H9 (cell line): Measurements from ENCODE around the gene TFCP2. TPM values are rescaled to one million over a fixed set of nuclear protein-coding genes. Genes with fewer than 3 reads are reported as not detected.

Experiments
- DNase-seq: peaks from one replicate; pipeline ENCODE4 v3.0.0-alpha.2; 2017
- H2AFZ ChIP-seq: one replicate; pipeline ENCODE4 v1.6.1; 2013; ENCODE audit warnings: mild to moderate bottlenecking, low read length, control low read depth, moderate library complexity
- H2AK5ac ChIP-seq: 2 replicates; pipeline ENCODE4 v1.6.1; 2013; ENCODE audit warnings: low read length, control low read depth, mixed read lengths; ENCODE audit not compliant: insufficient read length
- H2BK120ac ChIP-seq: one replicate; pipeline ENCODE4 v1.6.1; 2013; ENCODE audit warnings: low read depth, mild to moderate bottlenecking, low read length, control low read depth, inconsistent platforms; ENCODE audit not compliant: poor library complexity, severe bottlenecking
- H2BK12ac ChIP-seq: 2 replicates; pipeline ENCODE4 v1.6.1; 2013; ENCODE audit warnings: low read length, control low read depth, mixed read lengths, low read depth; ENCODE audit not compliant: insufficient read length
- H2BK15ac ChIP-seq: 2 replicates; pipeline ENCODE4 v1.6.1; 2013; ENCODE audit warnings: low read depth, low read length, control low read depth
- H2BK20ac ChIP-seq: one replicate; pipeline ENCODE4 v1.6.1; 2013; ENCODE audit warnings: low read depth, mild to moderate bottlenecking, low read length, control low read depth, inconsistent platforms; ENCODE audit not compliant: poor library complexity, severe bottlenecking
- H2BK5ac ChIP-seq: 2 replicates; pipeline ENCODE4 v1.6.1; 2013; ENCODE audit warnings: low read length, control low read depth, mixed read lengths; ENCODE audit not compliant: insufficient read length
- H3K14ac ChIP-seq: 2 replicates; pipeline ENCODE4 v1.6.1; 2013; ENCODE audit warnings: low read length, control low read depth; ENCODE audit not compliant: insufficient read depth
- H3K18ac ChIP-seq: 2 replicates; pipeline ENCODE4 v1.6.1; 2013; ENCODE audit warnings: low read depth, mild to moderate bottlenecking, mixed read lengths, low read length, control low read depth; ENCODE audit not compliant: insufficient read length
- H3K23ac ChIP-seq: 2 replicates; pipeline ENCODE4 v1.6.1; 2013; ENCODE audit warnings: low read length, control low read depth, mixed read lengths, low read depth; ENCODE audit not compliant: insufficient read length
- H3K23me2 ChIP-seq: 2 replicates; pipeline ENCODE4 v1.6.1; 2013; ENCODE audit warnings: low read depth, mild to moderate bottlenecking, mixed read lengths, low read length, control low read depth; ENCODE audit not compliant: insufficient read length, poor library complexity, severe bottlenecking
- H3K27ac ChIP-seq: 2 replicates; pipeline ENCODE4 v1.5.1; 2013; ENCODE audit warnings: low read length, control low read depth, mixed read lengths, low read depth; ENCODE audit not compliant: insufficient read length
- H3K27me3 ChIP-seq: 2 replicates; pipeline ENCODE4 v1.6.1; 2013; ENCODE audit warnings: low read length, control low read depth, inconsistent platforms; ENCODE audit not compliant: insufficient read depth
- H3K4ac ChIP-seq: 2 replicates; pipeline ENCODE4 v1.6.1; 2013; ENCODE audit warnings: low read depth, mild to moderate bottlenecking, control low read depth, inconsistent platforms, low read length, moderate library complexity
- H3K4me1 ChIP-seq: 2 replicates; pipeline ENCODE4 v1.6.1; 2013; ENCODE audit warnings: low read length, control low read depth, inconsistent platforms; ENCODE audit not compliant: insufficient read depth
- H3K4me2 ChIP-seq: 2 replicates; pipeline ENCODE4 v1.6.1; 2013; ENCODE audit warnings: low read length, control low read depth, mixed read lengths; ENCODE audit not compliant: insufficient read length, insufficient read depth
- H3K56ac ChIP-seq: 2 replicates; pipeline ENCODE4 v1.6.1; 2013; ENCODE audit warnings: low read depth, mild to moderate bottlenecking, mixed read lengths, low read length, control low read depth; ENCODE audit not compliant: insufficient read length
- H3K79me1 ChIP-seq: 2 replicates; pipeline ENCODE4 v1.6.1; 2013; ENCODE audit warnings: low read depth, mild to moderate bottlenecking, moderate library complexity, low read length, control low read depth, inconsistent platforms; ENCODE audit not compliant: insufficient read depth, poor library complexity, severe bottlenecking
- H3K79me2 ChIP-seq: 2 replicates; pipeline ENCODE4 v1.6.1; 2013; ENCODE audit warnings: low read length, control low read depth, inconsistent platforms; ENCODE audit not compliant: insufficient read depth
- H3K9ac ChIP-seq: 2 replicates; pipeline ENCODE4 v1.6.1; 2013; ENCODE audit warnings: low read length, control low read depth, mixed read lengths; ENCODE audit not compliant: insufficient read length; ENCODE audit errors: extremely low read depth
- H3K9me3 ChIP-seq: one replicate; pipeline ENCODE4 v1.6.1; 2013; ENCODE audit warnings: low read depth, low read length, inconsistent platforms; ENCODE audit not compliant: control insufficient read depth
- H3T11ph ChIP-seq: one replicate; pipeline ENCODE4 v1.6.1; 2013; ENCODE audit warnings: mild to moderate bottlenecking, low read length, control low read depth, inconsistent platforms
- H4K20me1 ChIP-seq: one replicate; pipeline ENCODE4 v1.6.1; 2013; ENCODE audit not compliant: control insufficient read depth, insufficient read length, insufficient read depth
- H4K5ac ChIP-seq: 2 replicates; pipeline ENCODE4 v1.6.1; 2013; ENCODE audit warnings: low read depth, mild to moderate bottlenecking, mixed read lengths, low read length, control low read depth; ENCODE audit not compliant: insufficient read length
- H4K8ac ChIP-seq: replicated peaks from 2 replicates; pipeline ENCODE4 v1.6.1; 2013; ENCODE audit warnings: low read length, control low read depth, mixed read lengths, low read depth; ENCODE audit not compliant: insufficient read length
- H4K91ac ChIP-seq: 2 replicates; pipeline ENCODE4 v1.6.1; 2013; ENCODE audit warnings: low read depth, mild to moderate bottlenecking, moderate library complexity, mixed read lengths, low read length, control low read depth; ENCODE audit not compliant: insufficient read length
- H3K27ac Mint-ChIP-seq, 3 experiments: 2 replicates in 2 of 3; 3 replicates in 1 of 3; pipeline ENCODE4 v1.8.0; 2020 to 2021; ENCODE audit warnings: mixed read lengths in 3 of 3, mild to moderate bottlenecking in 1 of 3, moderate library complexity in 1 of 3
- H3K27me3 Mint-ChIP-seq: 2 replicates; pipeline ENCODE4 v1.8.0; 2021; ENCODE audit warnings: low read depth, mild to moderate bottlenecking, moderate library complexity, mixed read lengths
- H3K36me3 Mint-ChIP-seq, 3 experiments: 2 replicates in 2 of 3; 3 replicates in 1 of 3; pipeline ENCODE4 v1.8.0; 2020 to 2021; ENCODE audit warnings: low read depth in 3 of 3, mixed read lengths in 3 of 3; ENCODE audit not compliant: insufficient read depth in 1 of 3
- H3K4me1 Mint-ChIP-seq, 2 experiments: 2 replicates each; pipeline ENCODE4 v1.8.0; 2020; ENCODE audit warnings: mixed read lengths in 2 of 2
- H3K4me3 Mint-ChIP-seq, 2 experiments: 2 replicates in 1 of 2; 3 replicates in 1 of 2; pipeline ENCODE4 v1.8.0; 2020 to 2021; ENCODE audit warnings: mild to moderate bottlenecking in 2 of 2, mixed read lengths in 2 of 2, moderate library complexity in 1 of 2
- H3K9me3 Mint-ChIP-seq, 2 experiments: 2 replicates in 1 of 2; 3 replicates in 1 of 2; pipeline ENCODE4 v1.8.0; 2020; ENCODE audit warnings: mild to moderate bottlenecking in 2 of 2, mixed read lengths in 2 of 2, moderate library complexity in 1 of 2
- CTCF ChIP-seq: fragments of 200-600 bp; sonication (generic); conservative IDR thresholded peaks from 3 replicates; pipeline ENCODE4 v1.8.0; 2021; ENCODE audit warnings: antibody characterized with exemption, mild to moderate bottlenecking
- WGBS: extraction: QIAGEN DNeasy Blood & Tissue Kit; methylation state at CpG from one replicate; pipeline ENCODE4 v1.1.7; 2013; ENCODE audit warnings: missing lambda C conversion rate, low lambda C conversion rate, mixed read lengths; ENCODE audit not compliant: insufficient read length; ENCODE audit errors: extremely low coverage; 5-methylcytosine and 5-hydroxymethylcytosine counted together
- total RNA-seq: library from RNA; stranded (reverse); gene quantifications from 2 replicates; pipeline ENCODE4 v1.2.1, GENCODE V29; 2021

Gene TFCP2
- total RNA-seq, 1 experiment from 2014 or later, result 27.1 TPM

- Histone ChIP-seq H3K27ac (no peak overlapping the region), H3K23ac (no peak overlapping the region), H3K79me2 (no peaks in the 10 kb centered on the region; the same call in 1 of the 2 replicates), H3K79me1 (peaks cover 2% of the 10 kb centered on the region), H3K9me3 (no peaks in the 10 kb centered on the region), H4K5ac (no peak overlapping the region), H2BK12ac (no peak overlapping the region), H3K27me3 (no peaks in the 10 kb centered on the region), H2AK5ac (no peak overlapping the region), H4K8ac (no peak overlapping the region), H3K14ac (no peak overlapping the region), H3K4me1 (no peaks in the 10 kb centered on the region), H3K4ac (no peak overlapping the region), H2AFZ (no peak overlapping the region), H2BK120ac (no peak overlapping the region), H4K91ac (no peak overlapping the region), H3K4me2 (no peak overlapping the region), H2BK20ac (no peak overlapping the region), H3K18ac (no peak overlapping the region), H4K20me1 (no peaks in the 10 kb centered on the region), H2BK15ac (no peak overlapping the region), H2BK5ac (no peak overlapping the region), H3K23me2 (no peaks in the 10 kb centered on the region), H3K56ac (no peak overlapping the region), H3T11ph (no peak overlapping the region), H3K9ac (no peak overlapping the region)
- DNase-seq, result no peak
- peak overlapping the region; percentile 44 to 84 (median 57); a peak in 3 of 7 replicates for H3K27ac Mint-ChIP-seq
- no CpG with 5 or more reads among the region's 5 CpGs for WGBS
- H3K4me3 Mint-ChIP-seq, result no peak overlapping the region
- no peak for TF ChIP-seq CTCF
- H3K36me3 Mint-ChIP-seq, result peaks cover 0 to 3% (median 2%) of the 10 kb centered on the region in 3 experiments; a peak in 3 of 7 replicates
- H3K4me1 Mint-ChIP-seq, result no peaks in the 10 kb centered on the region
- no peaks in the 10 kb centered on the region for H3K27me3 Mint-ChIP-seq
- H3K9me3 Mint-ChIP-seq, result no peaks in the 10 kb centered on the region
Measured at GRCh38 chr12:51132693-51133092, 40.2 kb downstream of the TFCP2 start.
